Measurements from ENCODE around the gene MACROD2.

MACROD2 gene

DNA sequence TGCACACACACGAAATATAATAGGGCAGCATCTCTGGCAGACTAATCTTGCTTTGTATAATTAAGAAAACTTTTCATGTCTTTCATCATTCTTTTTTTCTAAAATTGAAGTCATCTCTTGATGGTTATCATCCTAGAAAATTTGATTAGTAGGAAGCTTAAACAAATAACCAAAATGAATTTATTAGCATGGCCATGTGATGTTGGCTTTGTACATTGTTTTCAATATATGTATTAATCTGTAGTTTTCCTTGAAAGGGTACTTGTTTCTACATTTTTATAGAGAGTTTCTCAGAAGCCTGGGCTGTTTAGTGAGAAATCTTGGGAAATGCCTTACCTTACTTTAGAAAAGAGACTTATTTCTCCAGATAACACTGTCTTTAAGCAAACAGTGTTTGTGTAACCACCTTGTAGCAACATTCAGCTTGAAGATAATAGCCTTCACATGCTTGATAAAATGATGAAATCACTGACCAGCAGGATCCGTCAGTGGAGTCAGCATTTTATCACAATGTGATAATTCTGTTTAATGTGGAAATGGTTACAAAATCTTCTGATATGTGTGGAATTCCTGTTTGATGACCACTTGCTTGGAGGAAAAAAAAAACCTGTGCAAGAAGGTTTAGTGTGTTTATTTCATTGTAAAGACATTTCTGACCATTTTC, 147.8 kb downstream of the MACROD2 start:
- no peak for TF ChIP-seq POLR2AphosphoS5 (IDR thresholded peaks at IDR 0.05; ENCODE audit: low read depth, low read length)
- TF ChIP-seq TAF1 (IDR thresholded peaks at IDR 0.05; ENCODE audit: borderline replicate concordance, insufficient read depth, low read length): no peak
- TF ChIP-seq FOXP2 (optimal IDR thresholded peaks at IDR 0.05; ENCODE audit: borderline replicate concordance, extremely low read depth, extremely low read length, insufficient read depth): no peak
- no peak for TF ChIP-seq REST (IDR thresholded peaks at IDR 0.05; ENCODE audit: insufficient read depth in 1 of 2, low read depth in 2 of 2, low read length in 2 of 2)
- no peak for TF ChIP-seq SIN3A (IDR thresholded peaks at IDR 0.05; ENCODE audit: borderline replicate concordance, insufficient read depth, low read length)

GRCh38 chr20:14148042-14148441, 152.7 kb downstream of the MACROD2 start:
- TF ChIP-seq FOXP2 (optimal IDR thresholded peaks at IDR 0.05; ENCODE audit: borderline replicate concordance, extremely low read depth, extremely low read length, insufficient read depth) (no peak), POLR2AphosphoS5 (IDR thresholded peaks at IDR 0.05; ENCODE audit: low read depth, low read length) (no peak), SIN3A (IDR thresholded peaks at IDR 0.05; ENCODE audit: borderline replicate concordance, insufficient read depth, low read length) (no peak), REST (IDR thresholded peaks at IDR 0.05; ENCODE audit: insufficient read depth in 1 of 2, low read depth in 2 of 2, low read length in 2 of 2) (no peak), TAF1 (IDR thresholded peaks at IDR 0.05; ENCODE audit: borderline replicate concordance, insufficient read depth, low read length) (no peak)

DNA sequence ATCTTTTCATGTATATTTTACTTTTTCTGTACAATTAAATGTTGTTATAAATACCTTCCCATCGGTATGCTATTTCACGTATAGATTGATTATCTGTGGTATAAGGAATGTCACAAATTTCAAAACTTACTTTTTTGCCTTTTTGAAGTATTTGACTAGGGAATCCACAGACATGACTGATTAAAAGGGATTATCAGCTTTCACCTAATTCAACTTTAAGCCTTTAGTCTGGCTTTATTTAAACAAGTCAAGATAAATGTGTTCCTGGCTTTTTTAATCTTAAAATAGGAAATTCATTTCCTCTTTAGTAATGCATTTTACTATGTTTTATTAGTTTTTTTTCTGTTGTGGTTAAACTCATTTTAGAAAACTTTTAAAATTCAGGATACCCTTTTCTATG, 160.0 kb downstream of the MACROD2 start:
- TF ChIP-seq REST (IDR thresholded peaks at IDR 0.05; ENCODE audit: insufficient read depth in 1 of 2, low read depth in 2 of 2, low read length in 2 of 2) (no peak), SIN3A (IDR thresholded peaks at IDR 0.05; ENCODE audit: borderline replicate concordance, insufficient read depth, low read length) (no peak), FOXP2 (optimal IDR thresholded peaks at IDR 0.05; ENCODE audit: borderline replicate concordance, extremely low read depth, extremely low read length, insufficient read depth) (no peak), POLR2AphosphoS5 (IDR thresholded peaks at IDR 0.05; ENCODE audit: low read depth, low read length) (no peak), TAF1 (IDR thresholded peaks at IDR 0.05; ENCODE audit: borderline replicate concordance, insufficient read depth, low read length) (no peak)

DNA sequence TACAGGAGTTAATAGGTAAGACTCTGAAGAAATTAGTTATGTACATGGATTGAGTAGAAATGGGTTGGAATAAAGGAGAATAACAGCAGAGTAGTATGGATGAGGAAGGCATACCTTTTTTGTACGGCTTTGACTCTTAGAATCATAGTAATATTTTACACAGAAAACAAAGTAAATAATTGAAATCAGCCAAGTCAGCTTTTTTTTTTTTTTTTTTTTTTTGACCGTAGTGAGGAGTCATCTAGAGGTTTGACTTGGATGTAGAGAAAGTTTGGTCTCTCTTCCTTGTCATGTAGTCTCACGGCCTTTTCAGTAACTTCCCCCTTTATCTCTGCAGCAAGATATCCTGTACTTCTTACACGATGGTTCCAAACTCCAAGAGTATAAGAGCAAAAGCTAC, 183.2 kb downstream of the MACROD2 start:
- no peak for TF ChIP-seq TAF1 (IDR thresholded peaks at IDR 0.05; ENCODE audit: borderline replicate concordance, insufficient read depth, low read length)
- TF ChIP-seq POLR2AphosphoS5 (IDR thresholded peaks at IDR 0.05; ENCODE audit: low read depth, low read length): no peak
- TF ChIP-seq FOXP2 (optimal IDR thresholded peaks at IDR 0.05; ENCODE audit: borderline replicate concordance, extremely low read depth, extremely low read length, insufficient read depth): no peak
- TF ChIP-seq SIN3A (IDR thresholded peaks at IDR 0.05; ENCODE audit: borderline replicate concordance, insufficient read depth, low read length): no peak
- TF ChIP-seq REST (IDR thresholded peaks at IDR 0.05; ENCODE audit: insufficient read depth in 1 of 2, low read depth in 2 of 2, low read length in 2 of 2): no peak
